Activated T-cell treated with anti-CD3 and anti-CD28 coated beads, Interleukin-2, amount 50 U/mL, for 72 hours (primary cell): ENCODE measurements around the gene CDKN2A. TPM values are rescaled to one million over a fixed set of nuclear protein-coding genes. Genes with fewer than 3 reads are reported as not detected.

Source experiments
- ATAC-seq, 2 donors: fragments of 150-1000 bp; cut with Tn5 transposase; replicated peaks in 1 of 2; 2 replicates each; pipeline ENCODE4 v1.10.0; 2021; ENCODE audit warnings: moderate library complexity in 2 of 2, mild to moderate bottlenecking in 1 of 2
- DNase-seq, 2 donors: peaks; one replicate each; pipeline ENCODE4 v3.0.0; 2021 to 2022; ENCODE audit warnings: mixed read lengths in 1 of 2
- H3K27ac Mint-ChIP-seq: one replicate; pipeline ENCODE4 v1.8.0; 2022; ENCODE audit warnings: mild to moderate bottlenecking, moderate library complexity, mixed read lengths
- H3K27me3 Mint-ChIP-seq: one replicate; pipeline ENCODE4 v1.8.0; 2022; ENCODE audit warnings: low read depth, mixed read lengths
- H3K36me3 Mint-ChIP-seq, 2 donors: one replicate each; pipeline ENCODE4 v1.8.0; 2022; ENCODE audit warnings: mixed read lengths in 2 of 2, mild to moderate bottlenecking in 1 of 2; ENCODE audit not compliant: insufficient read depth in 2 of 2
- H3K4me1 Mint-ChIP-seq: one replicate; pipeline ENCODE4 v1.8.0; 2022; ENCODE audit warnings: low read depth, mixed read lengths
- H3K4me3 Mint-ChIP-seq, 2 donors: one replicate each; pipeline ENCODE4 v1.8.0; 2022; ENCODE audit warnings: mild to moderate bottlenecking in 2 of 2, mixed read lengths in 2 of 2, moderate library complexity in 2 of 2
- H3K9me3 Mint-ChIP-seq, 2 donors: one replicate each; pipeline ENCODE4 v1.8.0; 2022; ENCODE audit warnings: mixed read lengths in 2 of 2
- total RNA-seq, 2 donors: library from RNA; stranded (reverse); gene quantifications; one replicate each; pipeline ENCODE4 v1.2.3, GENCODE V29; 2022

Gene CDKN2A
- total RNA-seq, 2 donors from 2014 or later: 2.8 to 5.0 TPM

GRCh38 chr9:21935631-21936030 is 58.6 kb downstream of the CDKN2A start:
- H3K9me3 Mint-ChIP-seq: no peaks in the 10 kb centered on the region
- no peaks in the 10 kb centered on the region for H3K4me1 Mint-ChIP-seq
- H3K27ac Mint-ChIP-seq: no peak overlapping the region
- H3K27me3 Mint-ChIP-seq: no peaks in the 10 kb centered on the region
- peaks cover 0 to 1% of the 10 kb centered on the region in 2 donors for H3K36me3 Mint-ChIP-seq
- no peak overlapping the region for H3K4me3 Mint-ChIP-seq
- ATAC-seq (no peak), DNase-seq (no peak)

GRCh38 chr9:21933865-21934264 is 60.3 kb downstream of the CDKN2A start:
- Mint-ChIP-seq H3K4me3 (no peak overlapping the region), H3K4me1 (no peaks in the 10 kb centered on the region), H3K27ac (no peak overlapping the region), H3K36me3 (peaks cover 0 to 1% of the 10 kb centered on the region in 2 donors), H3K27me3 (no peaks in the 10 kb centered on the region), H3K9me3 (no peaks in the 10 kb centered on the region)
- DNase-seq (no peak), ATAC-seq (no peak)

GRCh38 chr9:21933281-21933680 is 60.9 kb downstream of the CDKN2A start:
- no peak overlapping the region for H3K27ac Mint-ChIP-seq
- DNase-seq: no peak
- H3K36me3 Mint-ChIP-seq: peaks cover 0 to 1% of the 10 kb centered on the region in 2 donors
- H3K9me3 Mint-ChIP-seq: no peaks in the 10 kb centered on the region
- H3K27me3 Mint-ChIP-seq: no peaks in the 10 kb centered on the region
- H3K4me1 Mint-ChIP-seq: no peaks in the 10 kb centered on the region
- no peak overlapping the region for H3K4me3 Mint-ChIP-seq
- ATAC-seq: no peak

- no peaks in the 10 kb centered on the region for H3K4me1 Mint-ChIP-seq
- H3K27me3 Mint-ChIP-seq: no peaks in the 10 kb centered on the region
- DNase-seq: no peak
- no peak overlapping the region for H3K4me3 Mint-ChIP-seq
- no peaks in the 10 kb centered on the region for H3K9me3 Mint-ChIP-seq
- ATAC-seq: no peak
- H3K36me3 Mint-ChIP-seq: peaks cover 0 to 1% of the 10 kb centered on the region in 2 donors
- no peak overlapping the region for H3K27ac Mint-ChIP-seq
Measured at GRCh38 chr9:21931428-21931827, 62.8 kb downstream of the CDKN2A start.

- Mint-ChIP-seq H3K4me1 (no peaks in the 10 kb centered on the region), H3K36me3 (peaks cover 2 to 4% of the 10 kb centered on the region in 2 donors), H3K4me3 (no peak overlapping the region), H3K9me3 (no peaks in the 10 kb centered on the region), H3K27me3 (no peaks in the 10 kb centered on the region), H3K27ac (no peak overlapping the region)
- DNase-seq (no peak), ATAC-seq (no peak)
Measured at GRCh38 chr9:21927752-21928151, 66.4 kb downstream of the CDKN2A start.

GRCh38 chr9:21923694-21924093 is 70.5 kb downstream of the CDKN2A start:
- ATAC-seq (no peak), DNase-seq (no peak)
- Mint-ChIP-seq H3K27ac (no peak overlapping the region), H3K36me3 (peaks cover 3 to 5% of the 10 kb centered on the region in 2 donors), H3K27me3 (no peaks in the 10 kb centered on the region), H3K9me3 (peaks cover 0 to under 1% of the 10 kb centered on the region in 2 donors), H3K4me1 (peaks cover 16% of the 10 kb centered on the region), H3K4me3 (no peak overlapping the region)

- DNase-seq (peak; percentile 18 to 42), ATAC-seq (peak; percentile 89 to 95)
- Mint-ChIP-seq H3K36me3 (peaks cover 5 to 9% of the 10 kb centered on the region in 2 donors), H3K9me3 (peaks cover 2 to 7% of the 10 kb centered on the region in 2 donors), H3K4me3 (peak overlapping the region in 1 of 2 donors; percentile 49), H3K27ac (peak overlapping the region; percentile 23), H3K4me1 (peaks cover 18% of the 10 kb centered on the region), H3K27me3 (no peaks in the 10 kb centered on the region)
Measured at GRCh38 chr9:21919377-21920362, 74.5 kb downstream of the CDKN2A start.

Other genes with a start within 250 kb of the CDKN2A start
- 10 to 100 TPM; 67.1 to 71.3 TPM for gene MTAP, start 191.8 kb downstream of the CDKN2A start, total RNA-seq
- 1 to 10 TPM in 1 of 2 donors, under 1 TPM in 1; 0.70 to 1.0 TPM for gene CDKN2B-AS1, start 399 bp upstream of the CDKN2A start, total RNA-seq
- 1 to 10 TPM in 1 of 2 donors, not detected in 1; 1.3 TPM for gene CDKN2B, start 14.9 kb upstream of the CDKN2A start, total RNA-seq